H1 (cell line): Measurements from ENCODE around the gene TBC1D22A. TPM values are rescaled to one million over a fixed set of nuclear protein-coding genes. Genes with fewer than 3 reads are reported as not detected.

Source experiments
- CTCF ChIA-PET: fragments of 300-600 bp; sonication (Branson Sonifier 250); formaldehyde crosslinking; loops from one replicate; lab custom pipeline; 2021; ENCODE audit not compliant: partially characterized antibody; lab: Charles Lee
- POLR2A ChIA-PET: fragments of 300-600 bp; sonication (Branson Sonifier 250); formaldehyde crosslinking; loops from one replicate; lab custom pipeline; 2021; ENCODE audit warnings: inconsistent platforms; ENCODE audit not compliant: partially characterized antibody; lab: Charles Lee
- DNase-seq, 2 experiments: peaks; one replicate each; pipeline versions ENCODE4 v3.0.0 to v3.0.0-alpha.2; 2010 to 2022; ENCODE audit warnings: low spot score in 2 of 2, low read depth in 1 of 2, mixed read lengths in 1 of 2
- FAIRE-seq: peaks from 2 replicates; lab custom pipeline; 2011; peaks lifted over from hg19 to GRCh38; lab: Jason Lieb, UNC
- H2AFZ ChIP-seq: 2 replicates; pipeline ENCODE4 v1.8.1; 2012; ENCODE audit warnings: low read length, inconsistent platforms
- H2AK5ac ChIP-seq: 2 replicates; pipeline ENCODE4 v1.6.1; 2013; ENCODE audit warnings: low read depth, low read length
- H2BK120ac ChIP-seq: replicated peaks from 2 replicates; pipeline ENCODE3; 2013; ENCODE audit warnings: low read depth, low read length, inconsistent platforms
- H2BK12ac ChIP-seq: 2 replicates; pipeline ENCODE4 v1.6.1; 2013; ENCODE audit warnings: low read depth, low read length
- H2BK15ac ChIP-seq: 2 replicates; pipeline ENCODE4 v1.6.1; 2013; ENCODE audit warnings: low read length
- H2BK20ac ChIP-seq: 2 replicates; pipeline ENCODE4 v1.6.1; 2013; ENCODE audit warnings: low read length
- H2BK5ac ChIP-seq: 2 replicates; pipeline ENCODE4 v1.6.1; 2013; ENCODE audit warnings: low read depth, low read length
- H3K14ac ChIP-seq: 2 replicates; pipeline ENCODE4 v1.6.1; 2013; ENCODE audit warnings: inconsistent platforms; ENCODE audit not compliant: insufficient read length
- H3K18ac ChIP-seq: 2 replicates; pipeline ENCODE4 v1.6.1; 2013; ENCODE audit warnings: low read length; ENCODE audit errors: extremely low read depth
- H3K23ac ChIP-seq: 2 replicates; pipeline ENCODE4 v1.6.1; 2013; ENCODE audit warnings: inconsistent platforms; ENCODE audit not compliant: insufficient read length
- H3K23me2 ChIP-seq: 2 replicates; pipeline ENCODE4 v1.6.1; 2013; ENCODE audit warnings: low read depth, low read length
- H3K27ac ChIP-seq: 2 replicates; pipeline ENCODE4 v1.6.1; 2011; ENCODE audit warnings: low read depth, low read length, inconsistent platforms
- H3K27me3 ChIP-seq, 4 experiments: replicated peaks in 1 of 4; 1 replicate in 1 of 4; 2 replicates in 3 of 4; pipeline versions ENCODE4 v1.6.1 to v1.8.1; 2011 to 2013; ENCODE audit warnings: low read length in 3 of 4, mild to moderate bottlenecking in 3 of 4, inconsistent platforms in 2 of 4, mixed read lengths in 2 of 4, moderate library complexity in 1 of 4; ENCODE audit not compliant: control insufficient read depth in 3 of 4, insufficient read depth in 3 of 4; ENCODE audit errors: extremely low read depth in 1 of 4
- H3K36me3 ChIP-seq, 4 experiments: 2 replicates each; pipeline versions ENCODE4 v1.6.1 to v1.8.1; 2011 to 2013; ENCODE audit warnings: mild to moderate bottlenecking in 4 of 4, low read length in 3 of 4, moderate library complexity in 2 of 4, control low read depth in 1 of 4, inconsistent platforms in 1 of 4; ENCODE audit not compliant: insufficient read depth in 4 of 4, control insufficient read depth in 2 of 4
- H3K4ac ChIP-seq: replicated peaks from 2 replicates; pipeline ENCODE3; 2013; ENCODE audit warnings: low read length, low read depth, mixed read lengths, inconsistent platforms; ENCODE audit not compliant: insufficient read length
- H3K4me1 ChIP-seq, 4 experiments: replicated peaks in 1 of 4; 1 replicate in 1 of 4; 2 replicates in 3 of 4; pipeline versions ENCODE4 v1.6.1 to v1.8.1; 2011 to 2013; ENCODE audit warnings: low read length in 3 of 4, inconsistent platforms in 2 of 4, mixed read lengths in 1 of 4; ENCODE audit not compliant: insufficient read depth in 4 of 4, control insufficient read depth in 3 of 4
- H3K4me2 ChIP-seq, 2 experiments: 2 replicates each; pipeline versions ENCODE4 v1.6.1 to v1.8.1; 2011 to 2013; ENCODE audit warnings: low read depth in 2 of 2, low read length in 2 of 2, control low read depth in 1 of 2, inconsistent platforms in 1 of 2, mild to moderate bottlenecking in 1 of 2; ENCODE audit not compliant: insufficient read depth in 1 of 2
- H3K4me3 ChIP-seq, 4 experiments: fragments of 200-600, 300-600 bp in 1 of 4; sonication (generic), shearing (Covaris generic), sonication (Bioruptor Twin) in 1 of 4; 2 replicates each; pipeline versions ENCODE4 v1.5.1 to v1.8.1; 2011 to 2016; ENCODE audit warnings: low read length in 4 of 4, low read depth in 3 of 4, control low read depth in 2 of 4, inconsistent platforms in 2 of 4, mild to moderate bottlenecking in 2 of 4, mixed read lengths in 1 of 4, moderate library complexity in 1 of 4; ENCODE audit not compliant: insufficient read depth in 2 of 4; ENCODE audit errors: extremely low read depth in 1 of 4
- H3K56ac ChIP-seq: replicated peaks from 2 replicates; pipeline ENCODE3; 2013; ENCODE audit warnings: low read depth, mild to moderate bottlenecking, mixed read lengths, low read length, inconsistent platforms; ENCODE audit not compliant: insufficient read length
- H3K79me1 ChIP-seq: 2 replicates; pipeline ENCODE4 v1.6.1; 2013; ENCODE audit warnings: low read depth, low read length, control low read depth
- H3K79me2 ChIP-seq, 2 experiments: 2 replicates each; pipeline versions ENCODE4 v1.6.1 to v1.8.1; 2012 to 2013; ENCODE audit warnings: low read length in 2 of 2, mild to moderate bottlenecking in 2 of 2, inconsistent platforms in 1 of 2; ENCODE audit not compliant: insufficient read depth in 2 of 2, control insufficient read depth in 1 of 2
- H3K9ac ChIP-seq, 4 experiments: replicated peaks in 1 of 4; 1 replicate in 1 of 4; 2 replicates in 3 of 4; pipeline versions ENCODE4 v1.6.1 to v1.8.1; 2011 to 2013; ENCODE audit warnings: low read depth in 3 of 4, low read length in 3 of 4, control low read depth in 2 of 4, mild to moderate bottlenecking in 2 of 4, moderate library complexity in 2 of 4, inconsistent platforms in 1 of 4; ENCODE audit errors: extremely low read depth in 1 of 4
- H3K9me3 ChIP-seq, 2 experiments: 2 replicates each; pipeline versions ENCODE4 v1.6.1 to v1.8.1; 2012 to 2013; ENCODE audit warnings: mild to moderate bottlenecking in 2 of 2, moderate library complexity in 2 of 2, control low read depth in 1 of 2, inconsistent platforms in 1 of 2, low read depth in 1 of 2, low read length in 1 of 2, mixed read lengths in 1 of 2; ENCODE audit not compliant: insufficient read depth in 2 of 2
- H4K20me1 ChIP-seq, 2 experiments: replicated peaks in 1 of 2; 2 replicates each; pipeline versions ENCODE3 to v1.8.1; 2011 to 2013; ENCODE audit warnings: inconsistent platforms in 2 of 2, low read length in 2 of 2, mild to moderate bottlenecking in 1 of 2; ENCODE audit not compliant: insufficient read depth in 2 of 2, control insufficient read depth in 1 of 2
- H4K5ac ChIP-seq: 2 replicates; pipeline ENCODE4 v1.6.1; 2013; ENCODE audit warnings: low read length, low read depth, mixed read lengths, inconsistent platforms; ENCODE audit not compliant: insufficient read length
- H4K8ac ChIP-seq: 2 replicates; pipeline ENCODE4 v1.8.0; 2013; ENCODE audit warnings: mild to moderate bottlenecking, moderate library complexity, low read length, inconsistent platforms; ENCODE audit not compliant: insufficient read depth; ENCODE audit errors: extremely low read depth
- H4K91ac ChIP-seq: replicated peaks from 2 replicates; pipeline ENCODE3; 2013; ENCODE audit warnings: low read length, mixed read lengths, inconsistent platforms; ENCODE audit not compliant: insufficient read length
- ASH2L ChIP-seq: fragments of 200-600, 300-600 bp; sonication (generic); IDR thresholded peaks from one replicate; pipeline ENCODE4 v1.7.1; 2017; ENCODE audit warnings: low read length
- CHD1 ChIP-seq: IDR thresholded peaks from 2 replicates; pipeline ENCODE4 v1.6.1; 2012; ENCODE audit warnings: low read depth, low read length, improper control_type of control experiment
- CTCF ChIP-seq, 3 experiments: IDR thresholded peaks; 1 replicate in 2 of 3; 2 replicates in 1 of 3; pipeline versions ENCODE4 v1.5.1 to v1.6.1; 2011; ENCODE audit warnings: low read length in 3 of 3, mild to moderate bottlenecking in 3 of 3, inconsistent platforms in 2 of 3, low read depth in 1 of 3, moderate library complexity in 1 of 3; ENCODE audit not compliant: insufficient read depth in 1 of 3; ENCODE audit errors: control extremely low read depth in 1 of 3
- JUND ChIP-seq: IDR thresholded peaks from 2 replicates; pipeline ENCODE4 v1.6.1; 2011; ENCODE audit warnings: mild to moderate bottlenecking, improper control_type of control experiment, low read length
- KDM1A ChIP-seq: fragments of 200-600, 300-600 bp; sonication (generic); IDR thresholded peaks from 2 replicates; pipeline ENCODE4 v1.7.1; 2016; ENCODE audit warnings: mild to moderate bottlenecking, low read length, borderline replicate concordance
- MAX ChIP-seq: IDR thresholded peaks from 2 replicates; pipeline ENCODE4 v1.6.1; 2012; ENCODE audit warnings: inconsistent platforms
- NANOG ChIP-seq: IDR thresholded peaks from 2 replicates; pipeline ENCODE4 v1.6.1; 2011; ENCODE audit warnings: low read length, low read depth, mild to moderate bottlenecking, inconsistent platforms; ENCODE audit not compliant: insufficient read depth, poor library complexity, severe bottlenecking
- RXRA ChIP-seq: IDR thresholded peaks from 2 replicates; pipeline ENCODE4 v1.6.1; 2011; ENCODE audit warnings: low read depth, mild to moderate bottlenecking, low read length, moderate library complexity; ENCODE audit not compliant: insufficient read depth
- SAP30 ChIP-seq: fragments of 300-600 bp; sonication (generic); IDR thresholded peaks from 2 replicates; pipeline ENCODE4 v1.7.1; 2012; ENCODE audit warnings: low read length, moderate library complexity, mild to moderate bottlenecking, inconsistent platforms; ENCODE audit not compliant: insufficient read depth, insufficient replicate concordance
- SUZ12 ChIP-seq: fragments of 200-600 bp; sonication (generic); IDR thresholded peaks from 2 replicates; pipeline ENCODE4 v1.6.1; 2012; ENCODE audit warnings: mild to moderate bottlenecking, inconsistent platforms, low read length, moderate library complexity, mixed read lengths
- TBP ChIP-seq: IDR thresholded peaks from 2 replicates; pipeline ENCODE4 v1.6.1; 2011; ENCODE audit warnings: low read depth, low read length, improper control_type of control experiment
- whole genome bisulfite sequencing, 2 experiments: shearing (Covaris generic) in 1 of 2; methylation state at CpG; one replicate each; pipeline versions ENCODE4 v1.1.6 to v1.1.7; 2013 to 2015; ENCODE audit warnings: low lambda C conversion rate in 2 of 2, mixed read lengths in 2 of 2, inconsistent platforms in 1 of 2, low coverage in 1 of 2, missing lambda C conversion rate in 1 of 2; ENCODE audit not compliant: insufficient replicate concordance in 2 of 2, insufficient coverage in 1 of 2, insufficient read length in 1 of 2; ENCODE audit errors: extremely low coverage in 1 of 2, missing lambda C conversion rate in 1 of 2; 5-methylcytosine and 5-hydroxymethylcytosine counted together
- polyA plus RNA-seq, 7 experiments: library from polyadenylated mRNA; depleted of rRNA in 3 of 7; stranded (reverse) in 5 of 7; unstranded in 2 of 7; fragments of >200 nt in 5 of 7; fragments of 200-250 nt in 2 of 7; gene quantifications; 1 replicate in 5 of 7; 2 replicates in 1 of 7; 4 replicates in 1 of 7; pipeline versions ENCODE4 v1.2.1 to v1.2.3, GENCODE V29; 2011 to 2013; ENCODE audit warnings: missing spikeins in 2 of 7, mixed read lengths in 2 of 7
- total RNA-seq: library from RNA; stranded (reverse); fragmentation: NEBNext Ultra II Directional; extraction: Animal tissue kit (Norgen Biotek cat#: 25700); gene quantifications from 2 replicates; pipeline ENCODE4 v1.2.1, GENCODE V29; 2021

Gene TBC1D22A
- total and polyA plus RNA-seq, 2 of the 8 experiments (the other 6 are each of a cell fraction or from before 2014, with no cell fraction given) = 11.9 to 18.4 TPM

GRCh38 chr22:46976143-46976542 lies 213.7 kb downstream of the TBC1D22A start:
- ChIA-PET CTCF (interaction anchor here (0.7 to 1.4 kb wide), 4 partner anchors 10 to 1351 kb away, joined by 3 to 4 read pairs (median 4); no protein-coding TSS in a partner anchor), POLR2A (no interaction called here)
- no peak overlapping the region for H3K27ac ChIP-seq
- H4K5ac ChIP-seq = no peak overlapping the region
- H3K4me3 ChIP-seq = no peak overlapping the region
- no peak for FAIRE-seq
- no peaks in the 10 kb centered on the region for H3K27me3 ChIP-seq
- H3K79me2 ChIP-seq = no peaks in the 10 kb centered on the region
- no peak overlapping the region for H2BK15ac ChIP-seq
- no peak overlapping the region for H3K14ac ChIP-seq
- H3K9ac ChIP-seq = no peak overlapping the region
- H3K4me1 ChIP-seq = no peaks in the 10 kb centered on the region
- no peak overlapping the region for H3K4me2 ChIP-seq
- H3K4ac ChIP-seq = no peak overlapping the region
- H3K9me3 ChIP-seq = no peaks in the 10 kb centered on the region
- H3K36me3 ChIP-seq = no peaks in the 10 kb centered on the region; a peak in 1 of 8 replicates
- DNase-seq = no peak
- WGBS, 2 experiments = 92% methylated on average over 8 of the region's 13 CpGs; no CpG with 5 or more reads in 1 of the 2 experiments
- no peak overlapping the region for H2AK5ac ChIP-seq
- no peak overlapping the region for H3K23ac ChIP-seq
- no peaks in the 10 kb centered on the region for H3K23me2 ChIP-seq
- no peak overlapping the region for H2BK120ac ChIP-seq
- H3K18ac ChIP-seq = no peak overlapping the region
- H3K79me1 ChIP-seq = no peaks in the 10 kb centered on the region; the same call in 1 of the 2 replicates
- H4K20me1 ChIP-seq = peaks cover 0 to 3% of the 10 kb centered on the region in 2 experiments
- H2BK12ac ChIP-seq = no peak overlapping the region
- no peak overlapping the region for H4K91ac ChIP-seq
- no peak overlapping the region for H3K56ac ChIP-seq
- no peak overlapping the region for H2BK5ac ChIP-seq
- no peak overlapping the region for H2BK20ac ChIP-seq
- peak overlapping the region; percentile 31; the same call in 1 of the 2 replicates for H4K8ac ChIP-seq
- no peak overlapping the region for H2AFZ ChIP-seq
- TF ChIP-seq CTCF (IDR thresholded peaks at IDR 0.05; ENCODE audit: control extremely low read depth in 1 of 3, insufficient read depth in 1 of 3, low read depth in 1 of 3, low read length in 3 of 3) (no peak), JUND (no peak), NANOG (no peak), ASH2L (no peak), RXRA (no peak), TBP (no peak), SUZ12 (no peak), KDM1A (no peak), CHD1 (no peak), SAP30 (no peak), MAX (no peak)
